HG02973 (cell line): ENCODE results near the gene CX3CL1.

ENCODE experiments used
- ATAC-seq: cut with Tn5 transposase; IDR thresholded peaks from one replicate; pipeline ENCODE4 v1.9.1; 2021; ENCODE audit warnings: moderate library complexity; ENCODE audit not compliant: unreplicated experiment

Gene CX3CL1

GRCh38 chr16:57432989-57433388 lies 60.7 kb downstream of the CX3CL1 start:
- no peak for ATAC-seq

GRCh38 chr16:57434003-57434402 lies 61.7 kb downstream of the CX3CL1 start:
- ATAC-seq, result no peak
